HFFc6 (cell line): ENCODE measurements around the gene MAN1A1. TPM values are rescaled to one million over a fixed set of nuclear protein-coding genes. Genes with fewer than 3 reads are reported as not detected.

Experiments used
- DNase-seq: peaks from one replicate; pipeline ENCODE4 v3.0.0-alpha.2; 2018
- H3K27ac Mint-ChIP-seq: 2 replicates; pipeline ENCODE4 v1.8.0; 2020; ENCODE audit warnings: mild to moderate bottlenecking, mixed read lengths
- H3K27me3 Mint-ChIP-seq: 2 replicates; pipeline ENCODE4 v1.8.0; 2021; ENCODE audit warnings: mild to moderate bottlenecking, moderate library complexity, mixed read lengths; ENCODE audit not compliant: insufficient read depth
- H3K36me3 Mint-ChIP-seq: 2 replicates; pipeline ENCODE4 v1.8.0; 2021; ENCODE audit warnings: low read depth, mixed read lengths
- H3K4me1 Mint-ChIP-seq: 2 replicates; pipeline ENCODE4 v1.8.0; 2020; ENCODE audit warnings: low read depth, mixed read lengths
- H3K4me3 Mint-ChIP-seq: 2 replicates; pipeline ENCODE4 v1.8.0; 2020; ENCODE audit warnings: mild to moderate bottlenecking, moderate library complexity, mixed read lengths
- H3K9me3 Mint-ChIP-seq: 2 replicates; pipeline ENCODE4 v1.8.0; 2020; ENCODE audit warnings: mild to moderate bottlenecking, mixed read lengths
- total RNA-seq, 6 experiments: library from RNA; stranded (reverse); fragmentation: NEBNext Ultra II Directional; extraction: Animal tissue kit (Norgen Biotek cat#: 25700); gene quantifications; 2 replicates in 1 of 6; 3 replicates in 5 of 6; pipeline ENCODE4 v1.2.3, GENCODE V29; 2021
- TF ChIP-seq, protein P1 (sequence below): fragments of 200-600 bp; sonication (generic); IDR thresholded peaks from 2 replicates; pipeline ENCODE4 v1.5.0; 2021; ENCODE audit warnings: antibody characterized with exemption, mild to moderate bottlenecking

Gene MAN1A1
- total RNA-seq, 6 experiments from 2014 or later = 0.12 to 0.64 (median 0.16) TPM

DNA sequence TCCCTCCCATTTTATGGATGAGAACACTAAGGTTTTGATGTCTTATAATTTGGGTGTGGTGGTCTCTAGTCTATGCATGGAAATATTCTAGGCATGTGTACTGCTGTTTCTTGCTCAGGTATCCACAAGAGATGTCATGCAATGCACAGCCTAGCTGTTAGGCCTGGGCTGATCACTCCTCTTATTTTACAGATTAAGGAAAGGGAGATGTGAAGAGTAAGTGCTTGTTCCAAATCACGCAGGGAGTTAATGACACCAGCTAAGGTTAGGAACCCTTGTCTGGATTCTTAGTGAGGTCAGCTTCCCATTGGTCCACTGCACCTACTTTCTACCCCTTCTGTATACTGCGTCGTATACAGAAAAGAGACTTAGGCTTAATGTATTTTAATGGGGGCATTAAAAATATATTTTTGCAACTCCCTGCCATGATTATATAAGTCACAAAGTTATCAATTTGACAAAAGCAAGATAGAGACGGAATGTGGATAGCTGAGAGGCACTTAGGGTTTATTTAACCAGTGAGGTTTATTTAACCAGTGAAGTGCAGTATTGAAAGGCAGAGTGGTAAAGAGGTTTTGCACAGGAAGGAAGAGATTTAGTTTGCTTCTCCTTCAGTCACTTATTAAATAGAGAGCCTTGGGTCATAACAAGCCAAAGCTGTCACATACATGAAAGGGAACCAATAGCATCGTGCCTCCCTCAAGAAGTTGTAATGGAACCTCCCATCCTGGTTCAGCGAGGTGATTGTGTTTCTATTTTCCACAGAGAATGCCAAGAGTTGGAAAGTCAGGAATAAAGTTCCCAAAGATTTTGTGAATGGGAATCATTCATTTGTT lies 176.1 kb downstream of the MAN1A1 start:
- Mint-ChIP-seq H3K27ac (no peak overlapping the region), H3K4me1 (no peaks in the 10 kb centered on the region), H3K4me3 (no peak overlapping the region), H3K36me3 (no peaks in the 10 kb centered on the region), H3K9me3 (no peaks in the 10 kb centered on the region; the same call in 1 of the 2 replicates), H3K27me3 (no peaks in the 10 kb centered on the region; the same call in 1 of the 2 replicates)
- no peak for DNase-seq
- TF ChIP-seq, protein P1, sequence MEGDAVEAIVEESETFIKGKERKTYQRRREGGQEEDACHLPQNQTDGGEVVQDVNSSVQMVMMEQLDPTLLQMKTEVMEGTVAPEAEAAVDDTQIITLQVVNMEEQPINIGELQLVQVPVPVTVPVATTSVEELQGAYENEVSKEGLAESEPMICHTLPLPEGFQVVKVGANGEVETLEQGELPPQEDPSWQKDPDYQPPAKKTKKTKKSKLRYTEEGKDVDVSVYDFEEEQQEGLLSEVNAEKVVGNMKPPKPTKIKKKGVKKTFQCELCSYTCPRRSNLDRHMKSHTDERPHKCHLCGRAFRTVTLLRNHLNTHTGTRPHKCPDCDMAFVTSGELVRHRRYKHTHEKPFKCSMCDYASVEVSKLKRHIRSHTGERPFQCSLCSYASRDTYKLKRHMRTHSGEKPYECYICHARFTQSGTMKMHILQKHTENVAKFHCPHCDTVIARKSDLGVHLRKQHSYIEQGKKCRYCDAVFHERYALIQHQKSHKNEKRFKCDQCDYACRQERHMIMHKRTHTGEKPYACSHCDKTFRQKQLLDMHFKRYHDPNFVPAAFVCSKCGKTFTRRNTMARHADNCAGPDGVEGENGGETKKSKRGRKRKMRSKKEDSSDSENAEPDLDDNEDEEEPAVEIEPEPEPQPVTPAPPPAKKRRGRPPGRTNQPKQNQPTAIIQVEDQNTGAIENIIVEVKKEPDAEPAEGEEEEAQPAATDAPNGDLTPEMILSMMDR = no peak

DNA sequence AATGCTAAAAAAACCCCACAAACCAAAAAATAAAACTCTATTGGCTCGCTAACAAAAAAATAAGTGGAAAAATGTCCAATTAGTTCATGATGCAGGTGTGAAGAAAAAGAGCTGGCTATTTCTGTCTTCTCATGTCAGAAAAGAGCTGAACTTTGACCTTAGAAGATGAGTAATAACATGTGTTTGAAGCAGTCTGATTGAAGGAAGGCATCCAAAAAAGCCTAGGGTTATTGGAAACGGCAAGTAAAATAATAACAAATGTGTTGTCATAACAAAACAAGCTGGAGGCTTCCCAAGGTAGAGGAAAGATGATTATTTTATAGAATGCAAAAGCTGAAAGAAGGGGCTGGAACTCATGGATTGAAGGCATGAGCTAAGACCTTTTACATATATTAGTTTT lies 176.7 kb downstream of the MAN1A1 start:
- Mint-ChIP-seq H3K4me1 (no peaks in the 10 kb centered on the region), H3K36me3 (no peaks in the 10 kb centered on the region), H3K27ac (no peak overlapping the region), H3K9me3 (no peaks in the 10 kb centered on the region; the same call in 1 of the 2 replicates), H3K4me3 (no peak overlapping the region), H3K27me3 (no peaks in the 10 kb centered on the region; the same call in 1 of the 2 replicates)
- DNase-seq = no peak
- TF ChIP-seq, protein P1 = no peak

DNA sequence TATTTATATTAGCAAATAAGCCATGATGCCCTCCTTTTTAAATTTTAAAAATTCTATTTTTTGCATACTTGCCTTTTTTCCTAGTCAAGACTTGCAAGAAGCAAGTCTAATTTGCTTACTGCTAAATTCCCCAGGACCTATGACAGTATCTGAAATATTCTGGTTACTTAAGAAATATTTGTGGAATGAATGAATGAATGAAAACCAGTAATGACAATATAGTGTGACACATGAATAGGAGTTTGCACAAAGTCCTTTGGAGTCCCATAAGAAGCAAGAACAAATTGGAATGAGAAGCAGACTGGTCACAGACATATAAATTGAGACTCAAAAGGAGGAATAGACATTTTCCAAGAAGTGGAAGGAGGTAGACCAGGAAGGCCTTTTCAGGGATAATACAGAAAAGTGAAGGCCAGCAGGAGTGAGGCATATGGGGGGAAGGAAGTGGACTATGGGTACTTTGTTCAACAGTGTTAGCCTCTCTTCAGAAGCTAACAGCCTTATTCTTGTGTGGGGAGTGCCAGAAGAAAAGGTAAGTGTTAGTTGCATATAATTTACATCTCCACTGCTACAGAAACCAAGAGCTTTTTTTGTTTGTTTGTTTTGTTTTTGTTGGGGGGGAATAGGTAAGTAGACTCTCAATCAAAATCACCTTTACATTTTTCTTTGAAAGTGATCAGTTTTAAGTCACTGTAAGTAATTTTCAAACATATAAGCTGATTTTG lies 177.5 kb downstream of the MAN1A1 start:
- no peak overlapping the region for H3K27ac Mint-ChIP-seq
- H3K36me3 Mint-ChIP-seq = no peaks in the 10 kb centered on the region
- H3K4me3 Mint-ChIP-seq = no peak overlapping the region
- H3K4me1 Mint-ChIP-seq = no peaks in the 10 kb centered on the region
- H3K27me3 Mint-ChIP-seq = no peaks in the 10 kb centered on the region; the same call in 1 of the 2 replicates
- TF ChIP-seq, protein P1 = no peak
- H3K9me3 Mint-ChIP-seq = no peaks in the 10 kb centered on the region; the same call in 1 of the 2 replicates
- DNase-seq = no peak

DNA sequence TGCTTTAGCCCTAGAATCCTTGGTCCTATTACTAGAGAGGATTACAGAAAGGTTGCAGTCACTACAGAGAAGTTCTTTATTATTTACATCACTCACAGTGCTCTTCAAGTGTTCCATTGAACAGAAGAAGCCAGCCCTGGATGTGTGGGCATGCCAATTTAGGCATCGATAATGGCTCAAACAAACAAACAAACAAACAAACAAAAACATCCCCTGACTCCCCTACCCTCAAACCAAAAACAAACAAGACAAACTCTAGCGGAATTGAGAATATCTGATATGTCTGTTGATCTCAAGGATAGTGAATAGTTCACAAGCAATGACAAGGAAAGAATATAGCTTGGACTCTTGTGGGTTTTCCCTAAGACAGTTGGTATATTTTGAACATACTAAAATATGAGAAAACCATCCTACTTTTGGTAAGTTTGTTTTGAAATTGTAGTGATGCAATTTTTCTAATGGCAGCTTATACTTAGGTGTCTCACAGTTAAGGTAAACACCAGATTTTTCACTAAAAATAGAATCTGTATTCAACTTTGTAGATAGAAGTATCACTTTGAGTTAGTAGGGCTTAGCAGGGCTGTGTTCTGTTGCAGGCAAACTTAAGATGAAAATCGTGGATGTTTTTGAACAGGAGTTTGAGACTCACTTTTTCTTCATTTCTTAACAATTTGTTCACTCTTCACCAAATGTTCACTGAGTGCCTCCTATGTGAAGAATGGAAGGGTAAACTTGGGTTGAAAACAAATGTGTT lies 178.3 kb downstream of the MAN1A1 start:
- TF ChIP-seq, protein P1 = no peak
- Mint-ChIP-seq H3K36me3 (no peaks in the 10 kb centered on the region), H3K9me3 (no peaks in the 10 kb centered on the region; the same call in 1 of the 2 replicates), H3K27me3 (peaks cover 2% of the 10 kb centered on the region; the same call in 1 of the 2 replicates), H3K27ac (no peak overlapping the region), H3K4me3 (no peak overlapping the region), H3K4me1 (no peaks in the 10 kb centered on the region)
- DNase-seq = no peak

DNA sequence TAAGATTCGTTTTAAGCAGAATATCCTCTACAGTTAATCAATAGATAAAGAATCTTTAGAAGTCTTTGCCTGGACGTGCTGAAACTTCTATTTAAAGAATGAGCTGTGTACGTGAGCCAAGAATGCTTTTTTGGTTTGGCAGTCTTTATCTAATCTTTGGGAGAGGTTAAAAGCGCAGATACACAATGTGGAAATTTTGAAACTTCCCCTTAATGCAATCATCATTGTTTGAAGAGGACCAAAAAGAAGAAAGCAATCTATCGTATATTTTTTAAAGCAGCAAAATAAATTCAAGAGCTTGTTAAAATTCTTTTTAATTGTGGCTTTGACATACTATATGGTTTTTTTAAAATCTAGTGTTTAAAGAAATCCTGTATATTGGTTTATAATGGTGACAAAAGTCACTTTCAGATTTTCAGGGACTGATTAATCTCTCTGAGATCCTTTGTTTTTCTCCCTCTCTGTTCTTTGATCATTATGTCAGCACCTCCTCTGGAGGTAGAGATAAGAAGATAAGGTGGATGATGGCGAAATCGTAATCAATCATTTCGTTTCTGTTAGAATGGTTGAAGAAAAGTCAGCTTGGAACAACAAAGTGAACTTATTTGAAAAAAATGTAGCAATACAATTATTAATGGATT lies 179.0 kb downstream of the MAN1A1 start:
- DNase-seq = no peak
- H3K4me1 Mint-ChIP-seq = no peaks in the 10 kb centered on the region
- no peak overlapping the region for H3K27ac Mint-ChIP-seq
- TF ChIP-seq, protein P1 = no peak
- H3K36me3 Mint-ChIP-seq = no peaks in the 10 kb centered on the region
- peaks cover 2% of the 10 kb centered on the region; the same call in 1 of the 2 replicates for H3K27me3 Mint-ChIP-seq
- H3K4me3 Mint-ChIP-seq = no peak overlapping the region
- no peaks in the 10 kb centered on the region; the same call in 1 of the 2 replicates for H3K9me3 Mint-ChIP-seq
